Uterus (tissue), 4 donors: ENCODE data around the gene DNAJC21. TPM values are rescaled to one million over a fixed set of nuclear protein-coding genes. Genes with fewer than 3 reads are reported as not detected.

Experiments used
- DNase-seq, 2 donors: peaks; one replicate each; pipeline ENCODE4 v3.0.0-alpha.2; 2019 to 2020
- H3K27ac ChIP-seq, 2 donors: fragments of 200-600 bp; sonication (generic); 1 replicate in 1 of 2; 2 replicates in 1 of 2; pipeline ENCODE4 v1.5.1; 2016 to 2018
- H3K27me3 ChIP-seq, 2 donors: fragments of 200-600 bp; sonication (generic); one replicate each; pipeline ENCODE4 v1.5.1; 2018 to 2019; ENCODE audit warnings: control low read depth in 1 of 2
- H3K36me3 ChIP-seq, 2 donors: fragments of 200-600 bp; sonication (generic); one replicate each; pipeline ENCODE4 v1.5.1; 2019; ENCODE audit warnings: control low read depth in 1 of 2
- H3K4me1 ChIP-seq, 2 donors: fragments of 200-600 bp; sonication (generic); one replicate each; pipeline ENCODE4 v1.5.1; 2018 to 2019; ENCODE audit warnings: control low read depth in 1 of 2
- H3K4me3 ChIP-seq, 2 donors: fragments of 200-600 bp; sonication (generic); 1 replicate in 1 of 2; 2 replicates in 1 of 2; pipeline ENCODE4 v1.5.1; 2018 to 2019; ENCODE audit warnings: mild to moderate bottlenecking in 1 of 2
- H3K9me3 ChIP-seq, 2 donors: fragments of 200-600 bp; sonication (generic); one replicate each; pipeline ENCODE4 v1.5.1; 2019; ENCODE audit warnings: control low read depth in 1 of 2
- CTCF ChIP-seq, 4 experiments: fragments of 200-600 bp in 2 of 4; fragments of 450-650 bp in 2 of 4; sonication (generic) in 2 of 4; IDR thresholded peaks; one replicate each; pipeline ENCODE4 v1.5.1; 2016 to 2019; ENCODE audit warnings: antibody characterized with exemption in 4 of 4, mild to moderate bottlenecking in 2 of 4, moderate library complexity in 1 of 4
- POLR2A ChIP-seq, 2 donors: fragments of 450-650 bp; IDR thresholded peaks; one replicate each; pipeline ENCODE4 v1.6.1; 2016; ENCODE audit warnings: antibody characterized with exemption in 2 of 2, mild to moderate bottlenecking in 1 of 2, moderate library complexity in 1 of 2
- intact Hi-C: fragments of 100-400 bp; cut with DNase I; formaldehyde crosslinking; loops from one replicate; pipeline ENCODE4 v1.15.1; 2023; ENCODE audit warnings: low total_unique reads
- total RNA-seq, 4 donors: library from RNA; depleted of rRNA in 3 of 4; stranded (reverse); fragments of >200 nt in 3 of 4; gene quantifications; one replicate each; pipeline versions ENCODE4 v1.1.0 to v1.2.4, GENCODE V29; 2014 to 2023
- donor health status: DM: yes; HTN: yes; CAD: no.

Gene DNAJC21
- total RNA-seq, 4 donors from 2014 or later: 15.9 to 55.4 (median 44.0) TPM

- intact Hi-C loops: no loop called here
- no peak for TF ChIP-seq POLR2A (IDR thresholded peaks at IDR 0.05)
- TF ChIP-seq CTCF (IDR thresholded peaks at IDR 0.05): no peak
- Histone ChIP-seq H3K9me3 (peaks cover 0 to 4% of the 10 kb centered on the region in 2 donors), H3K36me3 (no peaks in the 10 kb centered on the region), H3K27me3 (no peaks in the 10 kb centered on the region), H3K27ac (no peak overlapping the region), H3K4me1 (no peaks in the 10 kb centered on the region), H3K4me3 (no peak overlapping the region)
- DNase-seq: no peak
These were observed 62.3 kb downstream of the DNAJC21 start for GRCh38 chr5:34991486-34992238.

GRCh38 chr5:34993951-34994350 lies 64.6 kb downstream of the DNAJC21 start:
- intact Hi-C loops: no loop called here
- DNase-seq: no peak
- Histone ChIP-seq H3K36me3 (no peaks in the 10 kb centered on the region), H3K9me3 (no peaks in the 10 kb centered on the region), H3K4me3 (no peak overlapping the region), H3K4me1 (no peaks in the 10 kb centered on the region), H3K27me3 (no peaks in the 10 kb centered on the region), H3K27ac (no peak overlapping the region)
- no peak for TF ChIP-seq CTCF (IDR thresholded peaks at IDR 0.05)
- no peak for TF ChIP-seq POLR2A (IDR thresholded peaks at IDR 0.05)

GRCh38 chr5:34996261-34996660 lies 66.9 kb downstream of the DNAJC21 start:
- intact Hi-C loops: no loop called here
- Histone ChIP-seq H3K27me3 (no peaks in the 10 kb centered on the region), H3K36me3 (no peaks in the 10 kb centered on the region), H3K9me3 (no peaks in the 10 kb centered on the region), H3K4me1 (no peaks in the 10 kb centered on the region), H3K4me3 (no peak overlapping the region), H3K27ac (no peak overlapping the region)
- DNase-seq: no peak
- no peak for TF ChIP-seq CTCF (IDR thresholded peaks at IDR 0.05)
- no peak for TF ChIP-seq POLR2A (IDR thresholded peaks at IDR 0.05)

- no peak overlapping the region for H3K27ac ChIP-seq
- TF ChIP-seq POLR2A (IDR thresholded peaks at IDR 0.05) (no peak), CTCF (IDR thresholded peaks at IDR 0.05) (no peak)
- intact Hi-C loops: no loop called here
- H3K36me3 ChIP-seq: no peaks in the 10 kb centered on the region
- no peaks in the 10 kb centered on the region for H3K27me3 ChIP-seq
- no peak for DNase-seq
- H3K9me3 ChIP-seq: no peaks in the 10 kb centered on the region
- H3K4me1 ChIP-seq: no peaks in the 10 kb centered on the region
- H3K4me3 ChIP-seq: no peak overlapping the region
These were observed 68.9 kb downstream of the DNAJC21 start for GRCh38 chr5:34998058-34998789.

GRCh38 chr5:35001842-35002241 lies 72.5 kb downstream of the DNAJC21 start:
- Histone ChIP-seq H3K4me3 (no peak overlapping the region), H3K36me3 (no peaks in the 10 kb centered on the region), H3K27ac (no peak overlapping the region), H3K4me1 (no peaks in the 10 kb centered on the region), H3K9me3 (no peaks in the 10 kb centered on the region), H3K27me3 (no peaks in the 10 kb centered on the region)
- TF ChIP-seq POLR2A (IDR thresholded peaks at IDR 0.05) (no peak), CTCF (IDR thresholded peaks at IDR 0.05) (no peak)
- no peak for DNase-seq
- intact Hi-C loops: no loop called here
